Spinal cord (tissue), 10 donors: ENCODE data around the gene ASB18. TPM values are rescaled to one million over a fixed set of nuclear protein-coding genes. Genes with fewer than 3 reads are reported as not detected.

ENCODE experiments used
- DNase-seq, 6 donors: peaks; one replicate each; pipeline versions ENCODE4 v3.0.0 to v3.0.0-alpha.2; 2013 to 2015; ENCODE audit warnings: low spot score in 6 of 6, low read depth in 4 of 6
- H3K27ac ChIP-seq: one replicate; pipeline ENCODE4 v1.5.1; 2013; ENCODE audit warnings: low read depth, low read length, control low read depth
- H3K27me3 ChIP-seq: one replicate; pipeline ENCODE4 v1.6.1; 2013; ENCODE audit warnings: low read length; ENCODE audit not compliant: control insufficient read depth, insufficient read depth
- H3K36me3 ChIP-seq: one replicate; pipeline ENCODE4 v1.6.1; 2013; ENCODE audit warnings: low read length; ENCODE audit not compliant: control insufficient read depth, insufficient read depth
- H3K4me1 ChIP-seq: one replicate; pipeline ENCODE4 v1.6.1; 2013; ENCODE audit warnings: low read length; ENCODE audit not compliant: control insufficient read depth, insufficient read depth
- H3K4me3 ChIP-seq: one replicate; pipeline ENCODE4 v1.5.1; 2013; ENCODE audit warnings: low read depth, low read length, control low read depth
- H3K9me3 ChIP-seq: one replicate; pipeline ENCODE4 v1.6.1; 2013; ENCODE audit warnings: low read length; ENCODE audit not compliant: control insufficient read depth, insufficient read depth
- WGBS: methylation state at CpG from one replicate; pipeline ENCODE4 v1.1.5; 2013; ENCODE audit warnings: missing lambda C conversion rate; ENCODE audit not compliant: insufficient coverage; 5-methylcytosine and 5-hydroxymethylcytosine counted together
- polyA plus RNA-seq, 2 donors: library from polyadenylated mRNA; unstranded; fragments of 120-200 nt; gene quantifications; one replicate each; pipeline ENCODE4 v1.2.1, GENCODE V29; 2013; ENCODE audit not compliant: insufficient read length in 2 of 2
- small RNA-seq: library from RNA; depleted of rRNA; stranded (forward); fragments of <200 nt; gene quantifications from one replicate; pipeline ENCODE3, GENCODE V24; 2014; ENCODE audit warnings: low replicate concordance
- total RNA-seq, 2 donors: library from RNA; depleted of rRNA in 1 of 2; stranded (reverse); fragments of 120-200 nt in 1 of 2; fragments of >200 nt in 1 of 2; gene quantifications; one replicate each; pipeline versions ENCODE4 v1.2.3 to v1.2.4, GENCODE V29; 2013 to 2014
- donor health status: healthy.

ASB18 gene
- total and polyA plus RNA-seq, 4 donors = 0.06 to 0.84 (median 0.44) TPM

- no peaks in the 10 kb centered on the region for H3K9me3 ChIP-seq
- peaks cover 5% of the 10 kb centered on the region for H3K36me3 ChIP-seq
- H3K4me3 ChIP-seq = no peak overlapping the region
- 90% methylated on average over 16 of the region's 16 CpGs for WGBS
- peaks cover 36% of the 10 kb centered on the region for H3K27me3 ChIP-seq
- no peak overlapping the region for H3K27ac ChIP-seq
- peaks cover 11% of the 10 kb centered on the region for H3K4me1 ChIP-seq
- DNase-seq = no peak
Observed at GRCh38 chr2:236156095-236156859, 107.9 kb downstream of the ASB18 start.

- H3K4me1 ChIP-seq = peaks cover 6% of the 10 kb centered on the region
- WGBS = 72% methylated on average over 3 of the region's 3 CpGs
Observed at GRCh38 chr2:236155406-236155805, 108.8 kb downstream of the ASB18 start.

GRCh38 chr2:236146436-236146835 is 117.8 kb downstream of the ASB18 start:
- WGBS = 83% methylated on average over 1 of the region's 7 CpGs
- no peaks in the 10 kb centered on the region for H3K36me3 ChIP-seq
- H3K4me3 ChIP-seq = no peak overlapping the region
- no peaks in the 10 kb centered on the region for H3K27me3 ChIP-seq
- no peak overlapping the region for H3K27ac ChIP-seq
- DNase-seq = no peak
- H3K4me1 ChIP-seq = peaks cover 4% of the 10 kb centered on the region
- peaks cover 4% of the 10 kb centered on the region for H3K9me3 ChIP-seq

More at GRCh38 chr2:236155406-236155805, 108.8 kb downstream of the ASB18 start:
- Histone ChIP-seq H3K36me3 (no peaks in the 10 kb centered on the region), H3K4me3 (no peak overlapping the region), H3K27ac (no peak overlapping the region), H3K9me3 (peaks cover 4% of the 10 kb centered on the region), H3K27me3 (peaks cover 28% of the 10 kb centered on the region)
- no peak for DNase-seq

- WGBS = 94% methylated on average over 5 of the region's 10 CpGs
- no peak overlapping the region for H3K27ac ChIP-seq
- H3K4me3 ChIP-seq = no peak overlapping the region
- H3K36me3 ChIP-seq = no peaks in the 10 kb centered on the region
- DNase-seq = no peak
- H3K9me3 ChIP-seq = no peaks in the 10 kb centered on the region
- no peaks in the 10 kb centered on the region for H3K27me3 ChIP-seq
- H3K4me1 ChIP-seq = peaks cover 4% of the 10 kb centered on the region
Observed at GRCh38 chr2:236143811-236144210, 120.4 kb downstream of the ASB18 start.

Small RNA genes lying within 50 kb of the gene (small RNA-seq; reads per million reads assigned to genes)
- gene RF00019 (not detected), gene RNU1-31P (not detected)

Other genes with a start within 250 kb of the ASB18 start
- gene GBX2, start 96.0 kb downstream of the ASB18 start, total RNA-seq = 1 to 10 TPM; 1.9 to 3.3 TPM
- gene GBX2, start 96.0 kb downstream of the ASB18 start, polyA plus RNA-seq = 10 to 100 TPM; 10.5 to 10.8 TPM